GM21528 (cell line): ENCODE results near the gene GPR37.
A peak's percentile ranks its signal among the peaks of the same experiment; 100 is the strongest.

ENCODE experiments used
- ATAC-seq: cut with Tn5 transposase; IDR thresholded peaks from one replicate; pipeline ENCODE4 v1.9.1; 2021; ENCODE audit warnings: mild to moderate bottlenecking, moderate library complexity; ENCODE audit not compliant: unreplicated experiment, low FRiP score

The GPR37 gene

GRCh38 chr7:124780608-124781007 lies 15.0 kb upstream of the GPR37 start:
- ATAC-seq: no peak

GRCh38 chr7:124780056-124780455 lies 14.5 kb upstream of the GPR37 start:
- ATAC-seq: no peak

- ATAC-seq: no peak
Measured at GRCh38 chr7:124779620-124780019, 14.0 kb upstream of the GPR37 start.

- ATAC-seq: no peak
Measured at GRCh38 chr7:124779194-124779593, 13.6 kb upstream of the GPR37 start.

GRCh38 chr7:124777268-124777667 lies 11.7 kb upstream of the GPR37 start:
- ATAC-seq: no peak

- ATAC-seq: no peak
Measured at GRCh38 chr7:124776153-124776552, 10.6 kb upstream of the GPR37 start.

GRCh38 chr7:124775422-124775821 lies 9.8 kb upstream of the GPR37 start:
- ATAC-seq: no peak

GRCh38 chr7:124773938-124774337 lies 8.3 kb upstream of the GPR37 start:
- ATAC-seq: no peak

- ATAC-seq: no peak
Measured at GRCh38 chr7:124773339-124773738, 7.7 kb upstream of the GPR37 start.

GRCh38 chr7:124769136-124769535 lies 3.5 kb upstream of the GPR37 start:
- ATAC-seq: no peak

- ATAC-seq: no peak
Measured at GRCh38 chr7:124768525-124768924, 2.9 kb upstream of the GPR37 start.

GRCh38 chr7:124764847-124765400 lies 668 bp downstream of the GPR37 start:
- ATAC-seq: peak; percentile 56

GRCh38 chr7:124764051-124764846 lies 1.3 kb downstream of the GPR37 start:
- ATAC-seq: no peak

GRCh38 chr7:124762611-124763143 lies 2.9 kb downstream of the GPR37 start:
- no peak for ATAC-seq

GRCh38 chr7:124761164-124761715 lies 4.4 kb downstream of the GPR37 start:
- ATAC-seq: no peak

GRCh38 chr7:124758327-124758726 lies 7.3 kb downstream of the GPR37 start:
- no peak for ATAC-seq

- no peak for ATAC-seq
Measured at GRCh38 chr7:124754576-124755268, 10.9 kb downstream of the GPR37 start.

- ATAC-seq: no peak
Measured at GRCh38 chr7:124752310-124752709, 13.3 kb downstream of the GPR37 start.

- no peak for ATAC-seq
Measured at GRCh38 chr7:124751027-124751426, 14.6 kb downstream of the GPR37 start.

- ATAC-seq: no peak
Measured at GRCh38 chr7:124747072-124747471, 18.5 kb downstream of the GPR37 start.

GRCh38 chr7:124738639-124739038 lies 27.0 kb downstream of the GPR37 start:
- ATAC-seq: no peak
